H1 (cell line): ENCODE results near the gene CNN3.
A peak's percentile ranks its signal among the peaks of the same experiment; 100 is the strongest.

Experiments
- ATF3 ChIP-seq: IDR thresholded peaks from 2 replicates; pipeline ENCODE4 v1.6.1; 2011; ENCODE audit warnings: low read depth, mild to moderate bottlenecking, low read length; ENCODE audit not compliant: insufficient read depth
- BRCA1 ChIP-seq: IDR thresholded peaks from 2 replicates; pipeline ENCODE4 v1.6.1; 2012; ENCODE audit warnings: low read depth, low read length, improper control_type of control experiment
- CBX8 ChIP-seq: fragments of 300-800, 300-1000 bp; sonication (generic); IDR thresholded peaks from 2 replicates; pipeline ENCODE4 v1.7.1; 2016; ENCODE audit warnings: low read depth, low read length, borderline replicate concordance
- CHD1 ChIP-seq: IDR thresholded peaks from 2 replicates; pipeline ENCODE4 v1.6.1; 2012; ENCODE audit warnings: low read depth, low read length, improper control_type of control experiment
- CTCF ChIP-seq, 3 experiments: IDR thresholded peaks; 1 replicate in 2 of 3; 2 replicates in 1 of 3; pipeline versions ENCODE4 v1.5.1 to v1.6.1; 2011; ENCODE audit warnings: low read length in 3 of 3, mild to moderate bottlenecking in 3 of 3, inconsistent platforms in 2 of 3, low read depth in 1 of 3, moderate library complexity in 1 of 3; ENCODE audit not compliant: insufficient read depth in 1 of 3; ENCODE audit errors: control extremely low read depth in 1 of 3
- EGR1 ChIP-seq: IDR thresholded peaks from 2 replicates; pipeline ENCODE4 v1.6.1; 2011; ENCODE audit warnings: low read depth, low read length, borderline replicate concordance
- EZH2 ChIP-seq: fragments of 200-600 bp; sonication (generic); IDR thresholded peaks from 2 replicates; pipeline ENCODE4 v1.7.1; 2012; ENCODE audit warnings: low read depth, mild to moderate bottlenecking, moderate library complexity, low read length, inconsistent platforms; ENCODE audit not compliant: severe bottlenecking
- GABPA ChIP-seq: IDR thresholded peaks from 2 replicates; pipeline ENCODE4 v1.6.1; 2011; ENCODE audit warnings: mild to moderate bottlenecking, low read length, moderate library complexity, borderline replicate concordance; ENCODE audit not compliant: insufficient read depth
- JUND ChIP-seq: IDR thresholded peaks from 2 replicates; pipeline ENCODE4 v1.6.1; 2011; ENCODE audit warnings: mild to moderate bottlenecking, improper control_type of control experiment, low read length
- POLR2A ChIP-seq, 2 experiments: IDR thresholded peaks; 1 replicate in 1 of 2; 2 replicates in 1 of 2; pipeline ENCODE4 v1.6.1; 2011; ENCODE audit warnings: low read depth in 2 of 2, low read length in 2 of 2, mild to moderate bottlenecking in 2 of 2; ENCODE audit errors: control extremely low read depth in 1 of 2
- POLR2AphosphoS5 ChIP-seq: IDR thresholded peaks from 2 replicates; pipeline ENCODE4 v1.6.1; 2011; ENCODE audit warnings: low read depth, low read length
- RAD21 ChIP-seq, 2 experiments: IDR thresholded peaks in 1 of 2; conservative IDR thresholded peaks in 1 of 2; 2 replicates each; pipeline ENCODE4 v1.6.1; 2011; ENCODE audit warnings: low read depth in 2 of 2, low read length in 2 of 2, improper control_type of control experiment in 1 of 2, inconsistent platforms in 1 of 2, mild to moderate bottlenecking in 1 of 2, moderate library complexity in 1 of 2
- TBP ChIP-seq: IDR thresholded peaks from 2 replicates; pipeline ENCODE4 v1.6.1; 2011; ENCODE audit warnings: low read depth, low read length, improper control_type of control experiment
- TEAD4 ChIP-seq: IDR thresholded peaks from 2 replicates; pipeline ENCODE4 v1.6.1; 2012; ENCODE audit warnings: low read depth, low read length, inconsistent platforms, mixed read lengths

DNA sequence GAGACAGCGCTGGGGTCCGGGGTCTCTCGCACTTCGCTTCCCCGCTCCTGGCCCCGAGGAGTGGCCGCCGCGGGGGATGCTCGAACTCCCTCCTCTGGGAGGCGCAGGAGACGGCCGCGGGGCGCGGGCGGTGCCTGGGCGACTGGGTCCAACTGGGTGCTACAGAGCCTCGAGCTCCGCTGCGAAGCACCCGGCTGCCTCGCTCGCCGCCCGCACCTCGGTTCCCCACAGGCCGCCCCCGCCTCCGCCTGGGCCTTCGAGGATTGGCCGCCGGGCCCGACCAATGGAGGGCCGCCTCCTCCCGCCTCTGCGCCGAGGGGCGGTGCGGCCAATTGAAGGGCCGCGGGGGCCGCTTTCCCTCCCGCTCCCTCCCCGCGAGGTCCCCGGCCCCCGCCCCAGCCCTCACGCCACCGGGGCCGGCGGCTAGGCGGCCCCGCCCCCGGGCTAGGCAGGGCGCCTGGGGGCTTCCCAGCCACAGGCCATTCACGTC, at the start of gene CNN3:
- TF ChIP-seq CTCF (IDR thresholded peaks at IDR 0.05; ENCODE audit: control extremely low read depth in 1 of 3, insufficient read depth in 1 of 3, low read depth in 1 of 3, low read length in 3 of 3): no peak
- no peak for TF ChIP-seq EZH2
- TF ChIP-seq ATF3: no peak
- no peak for TF ChIP-seq CHD1
- peak; percentile 93 to 99 for TF ChIP-seq POLR2A (IDR thresholded peaks at IDR 0.05; ENCODE audit: control extremely low read depth in 1 of 2, low read depth in 2 of 2, low read length in 2 of 2)
- TF ChIP-seq GABPA: no peak
- TF ChIP-seq CBX8: no peak
- no peak for TF ChIP-seq JUND
- 0 out of 4 replicates have a peak, but pooled peaks of 1 of the 2 experiments have one; percentile 0 for TF ChIP-seq RAD21 (IDR thresholded peaks at IDR 0.05 in 1 of 2, conservative IDR thresholded peaks at IDR 0.05 in 1 of 2; ENCODE audit: low read depth in 2 of 2, low read length in 2 of 2)
- TF ChIP-seq TEAD4: no peak
- TF ChIP-seq POLR2AphosphoS5: peak; percentile 96
- TF ChIP-seq BRCA1: no peak
- TF ChIP-seq EGR1: peak; percentile 97
- TF ChIP-seq TBP: peak; percentile 87
